WTC11 (cell line): ENCODE data around the gene DENR. TPM values are rescaled to one million over a fixed set of nuclear protein-coding genes. Genes with fewer than 3 reads are reported as not detected.

Source experiments
- E2F4 ChIP-seq: sonication (generic); formaldehyde crosslinking; IDR thresholded peaks from 2 replicates; pipeline ENCODE4 v1.8.1; 2022; ENCODE audit warnings: low read depth, mild to moderate bottlenecking, moderate library complexity, missing genetic modification reagents, borderline replicate concordance
- E2F5 ChIP-seq: sonication (generic); formaldehyde crosslinking; IDR thresholded peaks from 2 replicates; pipeline ENCODE4 v1.8.1; 2022; ENCODE audit warnings: mild to moderate bottlenecking, moderate library complexity, missing genetic modification reagents
- EMX1 ChIP-seq: fragments of 250-450 bp; sonication (Bioruptor Pico); IDR thresholded peaks from 2 replicates; pipeline ENCODE4 v1.8.0; 2021; ENCODE audit warnings: mild to moderate bottlenecking
- FOXP1 ChIP-seq: sonication (generic); formaldehyde crosslinking; IDR thresholded peaks from 2 replicates; pipeline ENCODE4 v1.8.0; 2022; ENCODE audit warnings: missing genetic modification reagents, mild to moderate bottlenecking, moderate library complexity, borderline replicate concordance
- FOXP4 ChIP-seq: sonication (generic); formaldehyde crosslinking; IDR thresholded peaks from 2 replicates; pipeline ENCODE4 v1.8.0; 2022; ENCODE audit warnings: mild to moderate bottlenecking, missing genetic modification reagents
- IRF1 ChIP-seq: sonication (generic); formaldehyde crosslinking; IDR thresholded peaks from 2 replicates; pipeline ENCODE4 v1.8.0; 2023; ENCODE audit warnings: missing genetic modification reagents
- NR2C2 ChIP-seq: sonication (generic); formaldehyde crosslinking; IDR thresholded peaks from 2 replicates; pipeline ENCODE4 v1.8.0; 2022; ENCODE audit warnings: mild to moderate bottlenecking, missing genetic modification reagents
- STAT6 ChIP-seq: sonication (generic); formaldehyde crosslinking; conservative IDR thresholded peaks from 2 replicates; pipeline ENCODE4 v1.8.1; 2023; ENCODE audit warnings: mild to moderate bottlenecking, low read depth, missing genetic modification reagents, moderate library complexity
- TP53 ChIP-seq: sonication (generic); formaldehyde crosslinking; IDR thresholded peaks from 2 replicates; pipeline ENCODE4 v1.8.1; 2023; ENCODE audit warnings: mild to moderate bottlenecking, missing genetic modification reagents
- total RNA-seq: library from RNA; stranded (reverse); gene quantifications from 3 replicates; pipeline ENCODE4 v1.2.3, GENCODE V29; 2021

DENR gene
- total RNA-seq, 1 experiment from 2014 or later, result 81.5 TPM

GRCh38 chr12:122820138-122820537, 67.5 kb downstream of the DENR start (continued):
- TF ChIP-seq FOXP1 (CRISPR knock-in tag), result no peak
- no peak for TF ChIP-seq IRF1 (CRISPR knock-in tag)
- TF ChIP-seq FOXP4, result no peak
- TF ChIP-seq E2F4 (CRISPR knock-in tag), result no peak
- no peak for TF ChIP-seq EMX1 (CRISPR knock-in tag)
- TF ChIP-seq STAT6 (CRISPR knock-in tag), result no peak
- TF ChIP-seq NR2C2 (CRISPR knock-in tag), result no peak
- TF ChIP-seq TP53 (CRISPR knock-in tag), result no peak
- no peak for TF ChIP-seq E2F5 (CRISPR knock-in tag)

Other genes starting within 250 kb of the DENR start
- gene RSRC2, start 225.9 kb upstream of the DENR start, total RNA-seq, result 78.3 to 93.1 TPM (median 82.4 TPM) in 3 replicates
- 78.3 to 85.1 TPM (median 83.4 TPM) in 3 replicates for gene KNTC1, start 225.6 kb upstream of the DENR start, total RNA-seq
- not detected in 3 replicates for gene HCAR2, start 49.5 kb upstream of the DENR start, total RNA-seq
- not detected in 3 replicates for gene HCAR3, start 36.0 kb upstream of the DENR start, total RNA-seq
- 0.04 TPM in 1 of 3 replicates, not detected in the others for gene HCAR1, start 22.0 kb upstream of the DENR start, total RNA-seq
- gene CCDC62, start 21.7 kb downstream of the DENR start, total RNA-seq, result 0.33 to 0.78 TPM (median 0.34 TPM) in 3 replicates
- gene HIP1R, start 82.6 kb downstream of the DENR start, total RNA-seq, result 22.8 to 45.2 TPM (median 26.8 TPM) in 3 replicates
- gene VPS37B, start 143.3 kb downstream of the DENR start, total RNA-seq, result 10.4 to 18.1 TPM (median 11.4 TPM) in 3 replicates
- gene ABCB9, start 213.6 kb downstream of the DENR start, total RNA-seq, result 4.8 to 6.3 TPM (median 5.8 TPM) in 3 replicates
- 17.3 to 28.1 TPM (median 23.9 TPM) in 3 replicates for gene OGFOD2, start 222.4 kb downstream of the DENR start, total RNA-seq
- gene ARL6IP4, start 227.9 kb downstream of the DENR start, total RNA-seq, result 133 to 150 TPM (median 146 TPM) in 3 replicates